ENCODE data around the gene MRPL12. TPM values are rescaled to one million over a fixed set of nuclear protein-coding genes. Genes with fewer than 3 reads are reported as not detected.

Gene MRPL12
- total RNA-seq, 2 experiments from 2014 or later: 55.1 to 59.2 TPM

GRCh38 chr17:81717766-81718089 lies 14.6 kb downstream of the MRPL12 start:
- POLR2A ChIA-PET: interaction anchor here (0.6 kb wide), 1 partner anchor 15 kb away, joined by 5 read pairs; no protein-coding TSS in a partner anchor
- peaks cover 1% of the 10 kb centered on the region for H3K36me3 Mint-ChIP-seq
- H3K27ac Mint-ChIP-seq: no peak overlapping the region
- no peaks in the 10 kb centered on the region for H3K9me3 Mint-ChIP-seq
- no peak overlapping the region for H3K4me3 Mint-ChIP-seq
- ATAC-seq (ENCODE audit: low read depth) (no peak), DNase-seq (no peak)
- H3K27me3 Mint-ChIP-seq: no peaks in the 10 kb centered on the region
- H3K4me1 Mint-ChIP-seq: peaks cover 5% of the 10 kb centered on the region

GRCh38 chr17:81719410-81720266 lies 16.5 kb downstream of the MRPL12 start:
- peaks cover 13% of the 10 kb centered on the region for H3K27me3 Mint-ChIP-seq
- POLR2A ChIA-PET: no interaction called here

GRCh38 chr17:81720267-81721071 lies 17.3 kb downstream of the MRPL12 start:
- Mint-ChIP-seq H3K36me3 (peaks cover 1% of the 10 kb centered on the region), H3K4me1 (peaks cover 2% of the 10 kb centered on the region), H3K9me3 (no peaks in the 10 kb centered on the region), H3K27me3 (peaks cover 13% of the 10 kb centered on the region), H3K4me3 (no peak overlapping the region), H3K27ac (no peak overlapping the region)
- DNase-seq (no peak), ATAC-seq (ENCODE audit: low read depth) (no peak)
- POLR2A ChIA-PET: no interaction called here

More at GRCh38 chr17:81719410-81720266, 16.5 kb downstream of the MRPL12 start:
- Mint-ChIP-seq H3K36me3 (peaks cover 1% of the 10 kb centered on the region), H3K4me1 (peaks cover 2% of the 10 kb centered on the region), H3K9me3 (no peaks in the 10 kb centered on the region), H3K27ac (no peak overlapping the region), H3K4me3 (no peak overlapping the region)
- ATAC-seq (ENCODE audit: low read depth) (no peak), DNase-seq (no peak)

GRCh38 chr17:81722184-81723120 lies 19.3 kb downstream of the MRPL12 start:
- no peak overlapping the region for H3K4me3 Mint-ChIP-seq
- POLR2A ChIA-PET: interaction anchor here (0.7 to 1.2 kb wide), 2 partner anchors 20 to 30 kb away, joined by 3 read pairs; no protein-coding TSS in a partner anchor
- peak; percentile 29 for ATAC-seq (ENCODE audit: low read depth)
- DNase-seq: no peak
- no peak overlapping the region for H3K27ac Mint-ChIP-seq
- H3K27me3 Mint-ChIP-seq: peaks cover 16% of the 10 kb centered on the region
- peaks cover 2% of the 10 kb centered on the region for H3K4me1 Mint-ChIP-seq
- no peaks in the 10 kb centered on the region for H3K9me3 Mint-ChIP-seq
- peaks cover 1% of the 10 kb centered on the region for H3K36me3 Mint-ChIP-seq

- Mint-ChIP-seq H3K4me3 (no peak overlapping the region), H3K27ac (no peak overlapping the region), H3K27me3 (peaks cover 16% of the 10 kb centered on the region), H3K4me1 (peaks cover 2% of the 10 kb centered on the region), H3K9me3 (no peaks in the 10 kb centered on the region), H3K36me3 (peaks cover 1% of the 10 kb centered on the region)
- ATAC-seq (ENCODE audit: low read depth): no peak
- POLR2A ChIA-PET: interaction anchor here (0.7 kb wide), 1 partner anchor 127 kb away, joined by 3 read pairs; no protein-coding TSS in a partner anchor
- DNase-seq: no peak
Measured at GRCh38 chr17:81723651-81724209, 20.6 kb downstream of the MRPL12 start.

GRCh38 chr17:81725439-81725838 lies 22.3 kb downstream of the MRPL12 start:
- DNase-seq: no peak
- Mint-ChIP-seq H3K36me3 (no peaks in the 10 kb centered on the region), H3K4me1 (peaks cover 2% of the 10 kb centered on the region), H3K27me3 (peaks cover 16% of the 10 kb centered on the region), H3K9me3 (no peaks in the 10 kb centered on the region), H3K4me3 (no peak overlapping the region), H3K27ac (no peak overlapping the region)
- POLR2A ChIA-PET: interaction anchor here (0.6 to 0.7 kb wide), 3 partner anchors 123 to 1078 kb away, joined by 3 to 4 read pairs (median 3); partner anchors contain the start of gene PYCR1
- ATAC-seq (ENCODE audit: low read depth): no peak

- POLR2A ChIA-PET: interaction anchor here (0.7 kb wide), 1 partner anchor 211 kb away, joined by 4 read pairs; the partner anchor contains the start of gene PYCR1
- Mint-ChIP-seq H3K9me3 (no peaks in the 10 kb centered on the region), H3K27me3 (peaks cover 16% of the 10 kb centered on the region), H3K4me3 (no peak overlapping the region), H3K4me1 (peaks cover 2% of the 10 kb centered on the region), H3K27ac (no peak overlapping the region), H3K36me3 (no peaks in the 10 kb centered on the region)
- ATAC-seq (ENCODE audit: low read depth) (no peak), DNase-seq (no peak)
Measured at GRCh38 chr17:81726004-81726403, 22.8 kb downstream of the MRPL12 start.

GRCh38 chr17:81727324-81728031 lies 24.3 kb downstream of the MRPL12 start:
- Mint-ChIP-seq H3K27ac (no peak overlapping the region), H3K4me1 (peaks cover 2% of the 10 kb centered on the region), H3K4me3 (no peak overlapping the region), H3K27me3 (peaks cover 16% of the 10 kb centered on the region), H3K36me3 (no peaks in the 10 kb centered on the region), H3K9me3 (no peaks in the 10 kb centered on the region)
- ATAC-seq (ENCODE audit: low read depth): no peak
- POLR2A ChIA-PET: interaction anchor here (1.3 kb wide), 1 partner anchor 133 kb away, joined by 3 read pairs; no protein-coding TSS in a partner anchor
- no peak for DNase-seq

GRCh38 chr17:81733507-81734404 lies 30.6 kb downstream of the MRPL12 start:
- Mint-ChIP-seq H3K27ac (no peak overlapping the region), H3K9me3 (no peaks in the 10 kb centered on the region), H3K4me1 (peaks cover 8% of the 10 kb centered on the region)

GRCh38 chr17:81734405-81735263 lies 31.5 kb downstream of the MRPL12 start:
- no peak overlapping the region for H3K4me3 Mint-ChIP-seq
- ATAC-seq (ENCODE audit: low read depth) (no peak), DNase-seq (peak; percentile 36)
- H3K27me3 Mint-ChIP-seq: peaks cover 21% of the 10 kb centered on the region
- no peaks in the 10 kb centered on the region for H3K36me3 Mint-ChIP-seq
- no peaks in the 10 kb centered on the region for H3K9me3 Mint-ChIP-seq
- no peak overlapping the region for H3K27ac Mint-ChIP-seq
- POLR2A ChIA-PET: interaction anchor here (0.9 to 1.9 kb wide), 4 partner anchors 99 to 132 kb away, joined by 3 to 6 read pairs (median 4); partner anchors contain the start of gene MCRIP1
- H3K4me1 Mint-ChIP-seq: peaks cover 8% of the 10 kb centered on the region

More at GRCh38 chr17:81733507-81734404, 30.6 kb downstream of the MRPL12 start:
- Mint-ChIP-seq H3K36me3 (no peaks in the 10 kb centered on the region), H3K4me3 (no peak overlapping the region), H3K27me3 (peaks cover 19% of the 10 kb centered on the region)
- peak; percentile 79 for ATAC-seq (ENCODE audit: low read depth)
- DNase-seq: peak; percentile 80
- POLR2A ChIA-PET: interaction anchor here (0.6 to 1.9 kb wide), 3 partner anchors 16 to 133 kb away, joined by 3 to 6 read pairs (median 5); partner anchors contain the start of gene MCRIP1
